ENCODE measurements around the gene SAMD3. TPM values are rescaled to one million over a fixed set of nuclear protein-coding genes. Genes with fewer than 3 reads are reported as not detected.
"Not testable (repeated sequence)": the region's sequence is repeated elsewhere in the genome, so short reads cannot be mapped to it uniquely, and the experiment has no call there.

SAMD3 gene
- total RNA-seq, 1 experiment from 2014 or later, result 3.8 TPM

GRCh38 chr6:130176378-130176777, 46.4 kb downstream of the SAMD3 start:
- no peak for DNase-seq (ENCODE audit: low read depth)

GRCh38 chr6:130173377-130174004, 49.3 kb downstream of the SAMD3 start:
- not testable (repeated sequence) for DNase-seq (ENCODE audit: low read depth)

GRCh38 chr6:130170160-130170559, 52.6 kb downstream of the SAMD3 start:
- not testable (repeated sequence) for DNase-seq (ENCODE audit: low read depth)

GRCh38 chr6:130167655-130168054, 55.1 kb downstream of the SAMD3 start:
- no peak for DNase-seq (ENCODE audit: low read depth)

- no peak for DNase-seq (ENCODE audit: low read depth)
Observed at GRCh38 chr6:130164251-130164650, 58.5 kb downstream of the SAMD3 start.

GRCh38 chr6:130163266-130163665, 59.5 kb downstream of the SAMD3 start:
- DNase-seq (ENCODE audit: low read depth), result no peak

GRCh38 chr6:130162421-130162820, 60.3 kb downstream of the SAMD3 start:
- no peak for DNase-seq (ENCODE audit: low read depth)

- DNase-seq (ENCODE audit: low read depth), result no peak
Observed at GRCh38 chr6:130161683-130162404, 60.9 kb downstream of the SAMD3 start.

- no peak for DNase-seq (ENCODE audit: low read depth)
Observed at GRCh38 chr6:130159956-130160355, 62.8 kb downstream of the SAMD3 start.

- DNase-seq (ENCODE audit: low read depth), result no peak
Observed at GRCh38 chr6:130158548-130158947, 64.2 kb downstream of the SAMD3 start.

- no peak for DNase-seq (ENCODE audit: low read depth)
Observed at GRCh38 chr6:130158056-130158455, 64.7 kb downstream of the SAMD3 start.

- DNase-seq (ENCODE audit: low read depth), result no peak
Observed at GRCh38 chr6:130156908-130157307, 65.8 kb downstream of the SAMD3 start.

GRCh38 chr6:130152908-130153510, 69.7 kb downstream of the SAMD3 start:
- DNase-seq (ENCODE audit: low read depth), result no peak

- no peak for DNase-seq (ENCODE audit: low read depth)
Observed at GRCh38 chr6:130150906-130151305, 71.8 kb downstream of the SAMD3 start.

GRCh38 chr6:130149016-130149415, 73.7 kb downstream of the SAMD3 start:
- DNase-seq (ENCODE audit: low read depth), result not testable (repeated sequence)

GRCh38 chr6:130148181-130148580, 74.6 kb downstream of the SAMD3 start:
- peak; percentile 11 for DNase-seq (ENCODE audit: low read depth)

GRCh38 chr6:130147111-130147510, 75.6 kb downstream of the SAMD3 start:
- DNase-seq (ENCODE audit: low read depth), result no peak

- peak; percentile 7 for DNase-seq (ENCODE audit: low read depth)
Observed at GRCh38 chr6:130143709-130144108, 79.0 kb downstream of the SAMD3 start.

- DNase-seq (ENCODE audit: low read depth), result no peak
Observed at GRCh38 chr6:130140084-130140483, 82.7 kb downstream of the SAMD3 start.

GRCh38 chr6:130138909-130139242, 83.9 kb downstream of the SAMD3 start:
- no peak for DNase-seq (ENCODE audit: low read depth)

- DNase-seq (ENCODE audit: low read depth), result no peak
Observed at GRCh38 chr6:130138116-130138908, 84.4 kb downstream of the SAMD3 start.

- no peak for DNase-seq (ENCODE audit: low read depth)
Observed at GRCh38 chr6:130136798-130137197, 86.0 kb downstream of the SAMD3 start.
